ENCODE results near the gene RALGPS2.

The RALGPS2 gene

DNA sequence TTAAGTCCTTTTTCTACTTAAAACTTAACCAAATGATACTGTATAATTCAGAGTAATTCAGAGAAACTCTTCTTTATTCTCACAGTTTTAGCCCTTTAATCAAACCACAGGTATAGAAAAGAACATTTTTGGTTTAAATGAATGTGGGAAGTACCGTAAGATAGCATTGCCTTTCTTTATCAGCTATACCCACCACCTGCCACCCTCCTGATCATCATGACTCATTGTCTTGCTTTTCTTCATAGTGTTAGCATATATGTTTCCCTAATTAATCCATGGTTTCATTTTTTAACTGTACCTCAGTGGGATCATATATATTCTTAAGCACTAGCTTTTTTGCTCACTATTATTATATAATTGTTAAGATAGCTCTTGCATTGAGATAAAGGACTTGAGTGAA is 173.4 kb downstream of the RALGPS2 start:
- TF ChIP-seq, protein P1, sequence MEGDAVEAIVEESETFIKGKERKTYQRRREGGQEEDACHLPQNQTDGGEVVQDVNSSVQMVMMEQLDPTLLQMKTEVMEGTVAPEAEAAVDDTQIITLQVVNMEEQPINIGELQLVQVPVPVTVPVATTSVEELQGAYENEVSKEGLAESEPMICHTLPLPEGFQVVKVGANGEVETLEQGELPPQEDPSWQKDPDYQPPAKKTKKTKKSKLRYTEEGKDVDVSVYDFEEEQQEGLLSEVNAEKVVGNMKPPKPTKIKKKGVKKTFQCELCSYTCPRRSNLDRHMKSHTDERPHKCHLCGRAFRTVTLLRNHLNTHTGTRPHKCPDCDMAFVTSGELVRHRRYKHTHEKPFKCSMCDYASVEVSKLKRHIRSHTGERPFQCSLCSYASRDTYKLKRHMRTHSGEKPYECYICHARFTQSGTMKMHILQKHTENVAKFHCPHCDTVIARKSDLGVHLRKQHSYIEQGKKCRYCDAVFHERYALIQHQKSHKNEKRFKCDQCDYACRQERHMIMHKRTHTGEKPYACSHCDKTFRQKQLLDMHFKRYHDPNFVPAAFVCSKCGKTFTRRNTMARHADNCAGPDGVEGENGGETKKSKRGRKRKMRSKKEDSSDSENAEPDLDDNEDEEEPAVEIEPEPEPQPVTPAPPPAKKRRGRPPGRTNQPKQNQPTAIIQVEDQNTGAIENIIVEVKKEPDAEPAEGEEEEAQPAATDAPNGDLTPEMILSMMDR (IDR thresholded peaks at IDR 0.05; ENCODE audit: extremely low read depth, missing control alignments), result no peak
- no peak for DNase-seq (ENCODE audit: low spot score)

DNA sequence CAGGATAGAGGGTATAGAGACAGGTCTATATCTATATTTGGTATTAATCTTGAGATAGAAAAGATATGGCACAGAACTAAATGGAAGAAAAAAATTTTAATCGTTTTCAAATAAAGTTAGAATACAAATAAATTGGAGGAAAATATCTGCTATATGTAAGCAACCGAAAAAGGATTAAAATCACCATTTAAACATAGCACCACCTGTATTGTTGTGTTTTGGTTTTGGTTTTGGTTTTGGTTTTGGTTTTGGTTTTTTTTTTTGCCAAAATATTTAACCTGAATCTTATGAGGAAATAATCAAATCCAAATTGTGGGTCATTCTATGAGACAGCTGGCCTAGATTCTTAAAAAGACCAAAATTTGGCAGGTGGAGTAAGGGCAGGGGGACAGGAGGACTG is 174.4 kb downstream of the RALGPS2 start:
- DNase-seq (ENCODE audit: low spot score), result no peak
- TF ChIP-seq, protein P1 (IDR thresholded peaks at IDR 0.05; ENCODE audit: extremely low read depth, missing control alignments), result no peak

DNA sequence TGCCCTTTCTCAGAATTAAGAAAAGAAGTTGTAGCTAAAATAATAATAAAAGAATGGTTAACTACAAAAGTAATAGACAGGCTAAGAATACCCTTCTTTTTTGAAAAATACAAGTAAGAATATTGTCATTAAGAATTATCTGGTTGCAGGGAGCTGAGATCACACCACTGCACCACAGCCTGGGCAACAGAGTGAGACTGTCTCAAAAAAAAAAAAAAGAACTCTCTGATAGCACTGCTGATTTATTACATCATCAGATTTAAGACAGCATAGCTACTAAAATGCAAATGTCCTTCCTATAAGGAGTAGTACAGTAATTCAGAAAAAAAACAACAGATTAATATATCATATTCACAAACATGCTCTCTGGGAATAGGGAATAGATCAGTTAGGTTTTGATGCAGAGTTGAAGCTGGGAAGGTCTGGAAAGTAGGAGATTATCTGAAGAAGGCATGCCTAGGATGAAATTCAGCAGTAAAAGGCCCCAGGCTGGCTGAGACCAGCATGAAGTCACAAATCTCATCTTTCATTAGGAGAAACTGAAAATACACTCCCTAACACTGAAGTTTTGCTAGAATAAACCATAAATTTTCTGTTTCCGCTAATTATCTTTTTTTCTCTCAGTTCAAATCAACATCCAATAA is 176.6 kb downstream of the RALGPS2 start:
- DNase-seq (ENCODE audit: low spot score), result no peak

DNA sequence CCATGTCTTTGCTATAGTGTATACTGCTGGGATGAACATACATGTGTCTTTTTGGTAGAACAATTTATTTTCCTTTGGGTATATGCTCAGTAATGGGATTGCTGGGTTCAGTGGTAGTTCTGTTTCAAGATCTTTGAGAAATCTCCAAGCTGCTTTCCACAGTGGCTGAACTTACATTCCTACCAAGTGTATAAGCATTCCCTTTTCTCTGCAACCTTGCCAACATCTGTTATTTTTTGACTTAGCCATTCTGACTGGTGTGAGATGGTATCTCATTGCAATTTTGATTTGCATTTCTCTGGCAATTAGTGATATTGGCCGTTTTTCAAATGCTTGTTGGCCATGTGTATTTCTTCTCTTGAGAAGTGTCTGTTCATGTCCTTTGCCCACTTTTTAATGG is 183.3 kb downstream of the RALGPS2 start:
- no peak for DNase-seq (ENCODE audit: low spot score)
- TF ChIP-seq, protein P1 (IDR thresholded peaks at IDR 0.05; ENCODE audit: extremely low read depth, missing control alignments), result no peak

More for the DNA sequence above, 176.6 kb downstream of the RALGPS2 start:
- TF ChIP-seq, protein P1 (IDR thresholded peaks at IDR 0.05; ENCODE audit: extremely low read depth, missing control alignments), result no peak

DNA sequence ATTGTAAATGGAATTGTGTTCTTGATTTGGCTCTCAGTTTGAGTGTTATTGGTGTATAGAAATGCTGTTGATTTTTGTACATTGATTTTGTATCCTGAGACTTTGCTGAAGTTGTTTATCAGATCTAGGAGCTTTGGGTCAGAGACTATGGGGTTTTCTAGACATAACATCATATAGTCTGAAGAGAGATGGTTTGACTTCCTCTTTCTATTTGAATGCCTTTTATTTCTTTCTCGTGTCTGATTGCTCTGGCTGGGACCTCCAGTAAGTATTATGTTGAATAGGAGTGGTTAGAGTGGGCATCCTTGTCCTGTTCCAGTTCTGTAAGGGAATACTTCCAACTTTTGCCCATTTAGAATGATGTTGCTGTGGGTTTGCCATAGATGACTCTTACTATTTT is 185.0 kb downstream of the RALGPS2 start:
- DNase-seq (ENCODE audit: low spot score), result no peak
- TF ChIP-seq, protein P1 (IDR thresholded peaks at IDR 0.05; ENCODE audit: extremely low read depth, missing control alignments), result no peak

DNA sequence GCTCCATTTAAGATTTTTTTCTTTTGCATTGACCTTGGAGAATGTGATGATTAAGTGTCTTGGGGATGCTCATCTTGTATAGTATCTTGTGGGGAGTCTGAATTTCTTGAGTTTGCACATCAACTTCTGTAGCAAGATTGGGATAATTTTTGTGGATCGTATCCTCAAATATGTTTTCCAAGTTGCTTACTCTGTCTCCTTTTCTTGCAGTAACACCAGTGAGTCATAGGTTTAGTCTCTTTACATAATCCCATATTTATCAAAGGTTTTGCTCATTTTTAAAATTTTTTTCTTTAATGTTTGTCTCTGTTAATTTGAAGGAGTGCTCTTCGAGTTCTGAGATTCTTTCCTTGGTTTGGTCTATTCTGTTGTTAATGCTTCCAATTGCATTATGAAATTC is 187.6 kb downstream of the RALGPS2 start:
- TF ChIP-seq, protein P1 (IDR thresholded peaks at IDR 0.05; ENCODE audit: extremely low read depth, missing control alignments), result no peak
- no peak for DNase-seq (ENCODE audit: low spot score)

DNA sequence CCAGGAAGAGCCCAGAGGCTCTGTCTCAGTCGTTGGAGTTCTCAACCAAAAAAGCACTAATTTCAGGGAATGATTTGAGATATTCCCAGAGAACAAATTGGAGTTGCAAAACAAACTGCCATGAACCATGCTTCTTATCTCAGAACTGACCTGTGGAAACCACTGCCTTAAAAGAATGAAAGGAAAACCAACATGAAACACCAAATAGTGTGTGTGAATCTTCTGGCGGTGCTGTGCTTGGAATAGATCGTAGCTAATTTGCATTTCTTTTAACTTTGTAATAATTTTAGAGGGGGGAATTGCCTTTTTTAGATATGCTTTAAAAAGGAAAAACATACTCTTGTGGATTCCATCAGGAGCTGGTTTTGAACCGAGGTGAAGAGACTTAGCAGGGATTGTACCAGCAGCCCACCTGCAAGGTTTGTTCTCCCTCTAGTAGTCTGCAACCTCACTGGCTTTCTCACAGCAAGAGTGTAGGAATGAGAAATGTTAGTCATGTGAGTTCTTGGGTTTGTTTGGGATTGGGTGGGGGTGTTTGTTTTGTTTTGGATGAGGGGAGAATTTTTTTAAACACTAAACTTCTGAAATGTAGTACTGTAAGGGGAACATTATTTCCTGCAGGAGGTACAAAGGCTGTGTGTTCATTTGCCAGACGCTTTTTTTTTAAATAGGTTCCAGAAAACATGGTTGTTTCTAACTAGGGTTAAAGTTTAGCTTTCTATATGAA is 191.6 kb downstream of the RALGPS2 start:
- no peak for DNase-seq (ENCODE audit: low spot score)
- TF ChIP-seq, protein P1 (IDR thresholded peaks at IDR 0.05; ENCODE audit: extremely low read depth, missing control alignments), result no peak
